ENCODE data around the gene BICC1. TPM values are rescaled to one million over a fixed set of nuclear protein-coding genes. Genes with fewer than 3 reads are reported as not detected.

Gene BICC1
- total RNA-seq, 1 donor from 2014 or later: 41.0 TPM

DNA sequence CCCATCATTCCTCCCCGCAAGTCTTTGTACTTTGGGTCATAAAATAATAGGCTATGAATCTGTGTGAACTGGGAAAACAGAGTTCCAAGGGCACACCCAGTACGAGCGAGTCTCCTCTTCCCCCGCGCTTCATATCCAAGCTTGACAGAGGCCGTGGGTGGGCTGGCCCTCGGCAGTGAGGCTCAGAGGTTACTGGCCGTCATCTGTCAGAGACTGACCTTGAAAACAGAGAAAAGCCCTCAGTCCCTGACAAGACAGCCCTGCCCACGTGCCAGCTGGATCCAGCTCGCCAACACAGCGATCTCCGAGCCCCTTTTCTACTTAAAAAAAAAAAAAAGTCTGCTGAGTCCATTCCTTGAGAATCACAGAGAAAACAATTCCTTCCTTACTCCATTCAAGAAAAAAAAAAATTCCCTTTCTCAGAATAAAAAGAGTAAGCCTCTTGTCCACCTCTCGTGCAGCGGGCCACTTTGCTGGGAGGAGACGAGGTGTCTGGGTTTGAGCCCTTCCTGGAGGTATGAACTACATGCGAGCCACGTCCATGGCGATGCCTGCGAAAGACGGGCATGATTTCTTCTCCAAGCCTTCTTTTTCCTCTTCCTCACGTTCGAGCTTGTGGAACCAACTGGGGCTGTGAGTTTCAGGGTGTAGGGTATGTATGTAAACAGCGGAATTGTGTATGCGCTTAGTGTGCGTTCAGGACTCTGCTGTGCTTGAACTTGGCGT, 744 bp upstream of the BICC1 start:
- Mint-ChIP-seq H3K27ac (ENCODE audit: unreplicated experiment) (peak overlapping the region; percentile 68), H3K4me3 (ENCODE audit: unreplicated experiment) (peak overlapping the region; percentile 81), H3K4me1 (ENCODE audit: unreplicated experiment) (peaks cover 38% of the 10 kb centered on the region), H3K36me3 (ENCODE audit: unreplicated experiment) (no peaks in the 10 kb centered on the region), H3K27me3 (ENCODE audit: unreplicated experiment) (no peaks in the 10 kb centered on the region), H3K9me3 (ENCODE audit: unreplicated experiment) (no peaks in the 10 kb centered on the region)
- TF ChIP-seq, protein P1, sequence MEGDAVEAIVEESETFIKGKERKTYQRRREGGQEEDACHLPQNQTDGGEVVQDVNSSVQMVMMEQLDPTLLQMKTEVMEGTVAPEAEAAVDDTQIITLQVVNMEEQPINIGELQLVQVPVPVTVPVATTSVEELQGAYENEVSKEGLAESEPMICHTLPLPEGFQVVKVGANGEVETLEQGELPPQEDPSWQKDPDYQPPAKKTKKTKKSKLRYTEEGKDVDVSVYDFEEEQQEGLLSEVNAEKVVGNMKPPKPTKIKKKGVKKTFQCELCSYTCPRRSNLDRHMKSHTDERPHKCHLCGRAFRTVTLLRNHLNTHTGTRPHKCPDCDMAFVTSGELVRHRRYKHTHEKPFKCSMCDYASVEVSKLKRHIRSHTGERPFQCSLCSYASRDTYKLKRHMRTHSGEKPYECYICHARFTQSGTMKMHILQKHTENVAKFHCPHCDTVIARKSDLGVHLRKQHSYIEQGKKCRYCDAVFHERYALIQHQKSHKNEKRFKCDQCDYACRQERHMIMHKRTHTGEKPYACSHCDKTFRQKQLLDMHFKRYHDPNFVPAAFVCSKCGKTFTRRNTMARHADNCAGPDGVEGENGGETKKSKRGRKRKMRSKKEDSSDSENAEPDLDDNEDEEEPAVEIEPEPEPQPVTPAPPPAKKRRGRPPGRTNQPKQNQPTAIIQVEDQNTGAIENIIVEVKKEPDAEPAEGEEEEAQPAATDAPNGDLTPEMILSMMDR (IDR thresholded peaks at IDR 0.05): no peak
- no peak for DNase-seq (ENCODE audit: extremely low spot score, unreplicated experiment)

DNA sequence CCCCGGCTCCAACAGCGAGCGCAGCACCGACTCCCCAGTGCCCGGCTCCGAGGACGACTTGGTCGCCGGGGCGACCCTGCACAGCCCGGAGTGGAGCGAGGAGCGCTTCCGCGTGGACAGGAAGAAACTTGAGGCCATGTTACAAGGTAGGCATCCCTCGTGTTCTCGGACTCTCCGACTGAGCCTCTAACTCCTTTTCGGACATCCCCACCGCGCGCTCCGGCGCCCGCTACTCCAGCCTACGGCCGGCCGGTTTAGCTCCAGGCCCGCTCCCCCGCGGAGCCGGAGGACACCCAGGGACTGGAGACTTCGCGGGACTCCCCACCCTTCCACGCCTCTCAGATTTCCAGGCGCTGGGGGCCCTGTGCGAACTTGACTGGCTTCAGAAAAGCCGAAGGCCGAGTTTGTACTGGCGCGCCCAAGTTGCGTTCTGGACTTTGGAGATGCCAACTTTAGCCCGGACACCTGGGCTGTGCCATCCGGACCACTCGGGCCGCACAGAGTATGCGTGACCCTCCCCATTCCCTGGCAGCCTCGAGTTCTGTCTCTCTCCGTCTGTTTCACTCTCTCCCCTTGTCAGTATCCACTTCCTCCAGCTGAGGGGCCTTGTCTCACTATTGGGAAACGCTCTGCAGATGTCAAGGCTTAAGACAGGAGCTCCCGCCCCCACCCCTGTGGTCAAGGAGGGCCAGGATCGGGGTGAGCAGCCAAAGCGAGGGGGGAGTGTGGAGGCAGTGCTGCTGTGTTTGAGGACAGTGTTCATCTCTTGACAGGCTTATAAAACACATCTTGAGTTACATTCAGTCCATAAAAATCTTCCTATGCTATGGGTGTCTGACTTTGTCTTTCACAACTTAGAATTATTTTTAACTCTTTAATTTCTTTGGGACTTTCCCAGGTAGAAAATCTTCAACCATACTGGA, 777 bp downstream of the BICC1 start:
- Mint-ChIP-seq H3K27ac (ENCODE audit: unreplicated experiment) (peak overlapping the region; percentile 90), H3K4me3 (ENCODE audit: unreplicated experiment) (peak overlapping the region; percentile 94), H3K9me3 (ENCODE audit: unreplicated experiment) (no peaks in the 10 kb centered on the region), H3K4me1 (ENCODE audit: unreplicated experiment) (peaks cover 52% of the 10 kb centered on the region), H3K36me3 (ENCODE audit: unreplicated experiment) (peaks cover 3% of the 10 kb centered on the region), H3K27me3 (ENCODE audit: unreplicated experiment) (no peaks in the 10 kb centered on the region)
- TF ChIP-seq, protein P1 (IDR thresholded peaks at IDR 0.05): no peak
- peak; percentile 84 for DNase-seq (ENCODE audit: extremely low spot score, unreplicated experiment)

DNA sequence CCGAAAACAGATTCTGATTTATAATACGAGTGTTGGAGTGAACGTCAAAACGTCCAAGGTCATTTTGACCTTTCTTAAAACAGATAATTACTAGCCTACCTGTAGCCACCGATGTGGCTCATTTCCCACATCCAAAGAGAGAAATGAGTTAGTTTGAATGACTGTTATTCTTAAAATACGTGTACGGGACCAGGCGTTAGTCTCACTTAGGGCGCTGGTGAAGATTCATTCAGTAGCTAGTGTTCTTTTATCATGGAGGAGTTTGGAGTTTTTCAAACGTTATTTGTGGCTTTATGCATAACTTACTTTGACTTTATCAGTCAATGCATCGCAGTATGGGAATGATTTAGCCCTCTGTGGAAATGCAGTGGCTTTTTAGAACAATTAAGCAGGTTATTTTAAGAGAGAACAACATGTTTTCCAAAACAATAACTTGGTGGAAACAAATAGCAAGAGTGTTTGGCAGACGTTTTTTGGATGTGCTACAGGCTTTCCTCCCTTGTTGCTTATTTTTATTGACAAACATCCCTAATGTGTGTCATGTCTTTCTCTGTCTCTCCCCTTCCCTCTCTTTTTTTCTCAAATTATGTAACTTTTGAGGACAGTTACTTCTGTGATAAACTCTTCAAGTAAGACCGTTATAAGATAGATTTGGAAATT, 1.6 kb downstream of the BICC1 start:
- peak overlapping the region; percentile 90 for H3K27ac Mint-ChIP-seq (ENCODE audit: unreplicated experiment)
- no peak for DNase-seq (ENCODE audit: extremely low spot score, unreplicated experiment)
- TF ChIP-seq, protein P1 (IDR thresholded peaks at IDR 0.05): no peak

DNA sequence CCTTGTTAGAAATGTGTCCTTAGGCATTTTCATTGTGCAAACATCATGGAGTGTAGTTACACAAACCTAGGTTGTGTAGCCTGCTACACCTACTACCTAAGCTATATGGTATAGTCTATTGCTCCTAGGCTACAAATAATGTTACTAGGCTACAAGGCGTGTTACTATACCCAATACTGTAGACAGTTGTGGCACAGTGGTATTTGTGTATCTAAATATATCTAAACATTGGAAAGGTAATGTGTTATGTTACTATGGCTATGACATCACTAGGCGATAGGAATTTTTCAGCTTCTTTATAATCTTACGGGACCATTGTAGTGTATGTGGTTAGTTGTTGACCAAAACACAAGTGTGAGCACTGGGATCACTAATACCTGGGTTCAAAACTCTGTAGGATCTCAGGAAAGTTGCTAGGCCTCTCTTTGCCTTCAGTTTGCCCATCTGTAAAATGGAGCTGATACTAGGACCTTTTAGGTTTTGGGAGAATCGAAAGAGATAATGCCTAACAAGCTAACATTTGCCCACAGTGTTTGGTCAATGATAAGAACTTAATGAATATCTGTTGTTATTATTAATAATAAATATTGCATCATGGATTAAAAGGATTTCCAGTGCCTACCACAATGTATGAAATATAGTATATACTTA, 2.7 kb downstream of the BICC1 start:
- peaks cover 64% of the 10 kb centered on the region for H3K4me1 Mint-ChIP-seq (ENCODE audit: unreplicated experiment)

More for the DNA sequence above, 1.6 kb downstream of the BICC1 start:
- no peaks in the 10 kb centered on the region for H3K27me3 Mint-ChIP-seq (ENCODE audit: unreplicated experiment)
- H3K4me1 Mint-ChIP-seq (ENCODE audit: unreplicated experiment): peaks cover 60% of the 10 kb centered on the region
- H3K9me3 Mint-ChIP-seq (ENCODE audit: unreplicated experiment): no peaks in the 10 kb centered on the region
- H3K36me3 Mint-ChIP-seq (ENCODE audit: unreplicated experiment): peaks cover 3% of the 10 kb centered on the region
- peak overlapping the region; percentile 94 for H3K4me3 Mint-ChIP-seq (ENCODE audit: unreplicated experiment)

More for the DNA sequence above, 2.7 kb downstream of the BICC1 start:
- Mint-ChIP-seq H3K9me3 (ENCODE audit: unreplicated experiment) (no peaks in the 10 kb centered on the region), H3K27me3 (ENCODE audit: unreplicated experiment) (no peaks in the 10 kb centered on the region), H3K4me3 (ENCODE audit: unreplicated experiment) (peak overlapping the region; percentile 94), H3K27ac (ENCODE audit: unreplicated experiment) (peak overlapping the region; percentile 90), H3K36me3 (ENCODE audit: unreplicated experiment) (peaks cover 3% of the 10 kb centered on the region)
- no peak for DNase-seq (ENCODE audit: extremely low spot score, unreplicated experiment)
- TF ChIP-seq, protein P1 (IDR thresholded peaks at IDR 0.05): no peak

All from osteocyte (in vitro differentiated cells).